CD1c-positive myeloid dendritic cell (primary cell): ENCODE results near the gene ATRAID.

Source experiments
- DNase-seq: peaks from one replicate; pipeline ENCODE4 v3.0.0-alpha.2; 2016; ENCODE audit errors: extremely low spot score

ATRAID gene

GRCh38 chr2:27219091-27219490 lies 7.2 kb downstream of the ATRAID start:
- DNase-seq = no peak

GRCh38 chr2:27220091-27220490 lies 8.2 kb downstream of the ATRAID start:
- no peak for DNase-seq

- DNase-seq = no peak
These were observed 9.3 kb downstream of the ATRAID start for GRCh38 chr2:27221166-27221565.

GRCh38 chr2:27222407-27222806 lies 10.6 kb downstream of the ATRAID start:
- DNase-seq = no peak

GRCh38 chr2:27223416-27223815 lies 11.6 kb downstream of the ATRAID start:
- DNase-seq = no peak

GRCh38 chr2:27225526-27225925 lies 13.7 kb downstream of the ATRAID start:
- no peak for DNase-seq

- DNase-seq = no peak
These were observed 15.7 kb downstream of the ATRAID start for GRCh38 chr2:27227501-27227900.

- no peak for DNase-seq
These were observed 20.1 kb downstream of the ATRAID start for GRCh38 chr2:27231921-27232320.

- no peak for DNase-seq
These were observed 21.5 kb downstream of the ATRAID start for GRCh38 chr2:27233341-27233740.

- DNase-seq = no peak
These were observed 24.3 kb downstream of the ATRAID start for GRCh38 chr2:27236136-27236535.

GRCh38 chr2:27236626-27237025 lies 24.8 kb downstream of the ATRAID start:
- DNase-seq = no peak

- no peak for DNase-seq
These were observed 25.6 kb downstream of the ATRAID start for GRCh38 chr2:27237341-27237945.

- DNase-seq = no peak
These were observed 27.1 kb downstream of the ATRAID start for GRCh38 chr2:27238976-27239375.

- no peak for DNase-seq
These were observed 28.6 kb downstream of the ATRAID start for GRCh38 chr2:27240406-27240805.

- DNase-seq = no peak
These were observed 30.1 kb downstream of the ATRAID start for GRCh38 chr2:27241761-27242613.

- DNase-seq = no peak
These were observed 30.7 kb downstream of the ATRAID start for GRCh38 chr2:27242614-27242951.

- no peak for DNase-seq
These were observed 31.7 kb downstream of the ATRAID start for GRCh38 chr2:27243391-27244130.

- DNase-seq = no peak
These were observed 33.3 kb downstream of the ATRAID start for GRCh38 chr2:27245116-27245515.

- DNase-seq = no peak
These were observed 33.8 kb downstream of the ATRAID start for GRCh38 chr2:27245626-27246025.

GRCh38 chr2:27247893-27248292 lies 36.1 kb downstream of the ATRAID start:
- no peak for DNase-seq

- DNase-seq = no peak
These were observed 37.5 kb downstream of the ATRAID start for GRCh38 chr2:27249159-27249890.
